IMR-90 (cell line): Measurements from ENCODE around the gene ABCG8. TPM values are rescaled to one million over a fixed set of nuclear protein-coding genes. Genes with fewer than 3 reads are reported as not detected.

ENCODE experiments used
- ATAC-seq: fragments of 200-7000 bp; cut with Tn5 transposase; 2 replicates; pipeline ENCODE4 v1.9.1; 2020; ENCODE audit warnings: low read depth, mild to moderate bottlenecking, moderate library complexity
- BruUV-seq: library from RNA; stranded (reverse); fragments of 400-500 nt; replicated peaks from 2 replicates; lab custom pipeline; 2021; lab: Mats Ljungman, UMichigan
- CTCF ChIA-PET: fragments of 300-600 bp; formaldehyde crosslinking; extraction: SDS; loops from one replicate; lab custom pipeline; 2021; ENCODE audit warnings: antibody characterized with exemption; lab: Yijun Ruan, JAX
- POLR2A ChIA-PET: fragments of 300-600 bp; sonication (Branson Sonifier 250); formaldehyde crosslinking; loops from one replicate; lab custom pipeline; 2022; ENCODE audit warnings: antibody characterized with exemption; ENCODE audit not compliant: unreplicated experiment; lab: Charles Lee
- DNase-seq: peaks from one replicate; pipeline ENCODE4 v3.0.0; 2013
- H2AFZ ChIP-seq: replicated peaks from 2 replicates; pipeline ENCODE3; 2013; ENCODE audit warnings: low read length, mild to moderate bottlenecking; ENCODE audit not compliant: poor library complexity
- H2AK5ac ChIP-seq: 2 replicates; pipeline ENCODE4 v1.6.1; 2013; ENCODE audit warnings: low read depth, low read length, inconsistent platforms
- H2AK9ac ChIP-seq: replicated peaks from 2 replicates; pipeline ENCODE3; 2013; ENCODE audit warnings: mild to moderate bottlenecking, low read depth, low read length, moderate library complexity; ENCODE audit not compliant: poor library complexity
- H2BK120ac ChIP-seq: 2 replicates; pipeline ENCODE4 v1.6.1; 2013; ENCODE audit warnings: low read depth, low read length, inconsistent platforms
- H2BK15ac ChIP-seq: 3 replicates; pipeline ENCODE4 v1.6.1; 2013; ENCODE audit warnings: low read depth, low read length, inconsistent platforms
- H2BK20ac ChIP-seq: 2 replicates; pipeline ENCODE4 v1.6.1; 2013; ENCODE audit warnings: low read depth, mild to moderate bottlenecking, inconsistent platforms, low read length, moderate library complexity
- H2BK5ac ChIP-seq: 2 replicates; pipeline ENCODE4 v1.6.1; 2013; ENCODE audit warnings: mild to moderate bottlenecking, low read depth, low read length, inconsistent platforms; ENCODE audit not compliant: poor library complexity, severe bottlenecking
- H3K14ac ChIP-seq: replicated peaks from 2 replicates; pipeline ENCODE4 v1.6.1; 2013; ENCODE audit warnings: low read depth, low read length, inconsistent platforms
- H3K18ac ChIP-seq: 2 replicates; pipeline ENCODE4 v1.6.1; 2013; ENCODE audit warnings: low read depth, low read length, control low read depth
- H3K23ac ChIP-seq: 2 replicates; pipeline ENCODE4 v1.6.1; 2013; ENCODE audit warnings: low read depth, low read length, inconsistent platforms
- H3K27ac ChIP-seq: 2 replicates; pipeline ENCODE4 v1.5.1; 2013; ENCODE audit warnings: mild to moderate bottlenecking, control low read depth, low read length; ENCODE audit not compliant: insufficient read depth
- H3K27me3 ChIP-seq: 2 replicates; pipeline ENCODE4 v1.6.1; 2013; ENCODE audit warnings: low read length; ENCODE audit not compliant: control insufficient read depth, insufficient read depth
- H3K36me3 ChIP-seq: 2 replicates; pipeline ENCODE4 v1.6.1; 2013; ENCODE audit warnings: low read length, mixed read lengths; ENCODE audit not compliant: control insufficient read depth, insufficient read depth
- H3K4ac ChIP-seq: 2 replicates; pipeline ENCODE4 v1.6.1; 2013; ENCODE audit warnings: low read depth, low read length, inconsistent platforms
- H3K4me1 ChIP-seq: 2 replicates; pipeline ENCODE4 v1.6.1; 2013; ENCODE audit warnings: low read length, mixed read lengths; ENCODE audit not compliant: control insufficient read depth, insufficient read depth
- H3K4me2 ChIP-seq: 2 replicates; pipeline ENCODE4 v1.6.1; 2013; ENCODE audit warnings: low read depth, mild to moderate bottlenecking, control low read depth, low read length, moderate library complexity
- H3K4me3 ChIP-seq: 2 replicates; pipeline ENCODE4 v1.5.1; 2013; ENCODE audit warnings: low read depth, mild to moderate bottlenecking, control low read depth, low read length, moderate library complexity; ENCODE audit not compliant: insufficient read depth
- H3K56ac ChIP-seq: 2 replicates; pipeline ENCODE4 v1.6.1; 2013; ENCODE audit warnings: low read length, inconsistent platforms; ENCODE audit not compliant: insufficient read depth; ENCODE audit errors: extremely low read depth
- H3K79me1 ChIP-seq, 2 experiments: 2 replicates each; pipeline ENCODE4 v1.6.1; 2013; ENCODE audit warnings: low read length in 2 of 2, inconsistent platforms in 1 of 2, low read depth in 1 of 2
- H3K9ac ChIP-seq: 2 replicates; pipeline ENCODE4 v1.6.1; 2013; ENCODE audit warnings: low read depth, low read length, control low read depth
- H3K9me1 ChIP-seq: 2 replicates; pipeline ENCODE4 v1.6.1; 2013; ENCODE audit warnings: low read length, inconsistent platforms; ENCODE audit not compliant: insufficient read depth
- H3K9me3 ChIP-seq: 2 replicates; pipeline ENCODE4 v1.6.1; 2013; ENCODE audit warnings: low read length; ENCODE audit not compliant: control insufficient read depth, insufficient read depth
- H4K20me1 ChIP-seq: 2 replicates; pipeline ENCODE4 v1.6.1; 2013; ENCODE audit warnings: low read length, inconsistent platforms; ENCODE audit not compliant: insufficient read depth
- H4K5ac ChIP-seq: 2 replicates; pipeline ENCODE4 v1.6.1; 2013; ENCODE audit warnings: mild to moderate bottlenecking, low read depth, low read length, control low read depth
- H4K8ac ChIP-seq, 2 experiments: 2 replicates each; pipeline ENCODE4 v1.6.1; 2013; ENCODE audit warnings: low read depth in 2 of 2, low read length in 2 of 2, control low read depth in 1 of 2, inconsistent platforms in 1 of 2
- H4K91ac ChIP-seq: 2 replicates; pipeline ENCODE4 v1.6.1; 2013; ENCODE audit warnings: low read depth, low read length, inconsistent platforms; ENCODE audit not compliant: insufficient read depth
- BHLHE40 ChIP-seq: fragments of 150-350 bp; IDR thresholded peaks from 2 replicates; pipeline ENCODE4 v1.6.1; 2016; ENCODE audit warnings: mild to moderate bottlenecking, low read depth, low read length
- CEBPB ChIP-seq: IDR thresholded peaks from 2 replicates; pipeline ENCODE4 v1.6.1; 2012; ENCODE audit warnings: low read depth, low read length, improper control_type of control experiment
- CHD1 ChIP-seq: IDR thresholded peaks from 2 replicates; pipeline ENCODE4 v1.6.1; 2012; ENCODE audit warnings: low read depth, low read length, improper control_type of control experiment
- FOS ChIP-seq: fragments of 150-350 bp; IDR thresholded peaks from 2 replicates; pipeline ENCODE4 v1.6.1; 2016; ENCODE audit warnings: low read depth, low read length
- MAFK ChIP-seq: IDR thresholded peaks from 2 replicates; pipeline ENCODE4 v1.6.1; 2012; ENCODE audit warnings: low read depth, low read length, improper control_type of control experiment
- MAZ ChIP-seq: IDR thresholded peaks from 2 replicates; pipeline ENCODE4 v1.6.1; 2012; ENCODE audit warnings: low read depth, mild to moderate bottlenecking, low read length, improper control_type of control experiment, moderate library complexity, borderline replicate concordance
- MXI1 ChIP-seq: IDR thresholded peaks from 2 replicates; pipeline ENCODE4 v1.6.1; 2012; ENCODE audit warnings: low read depth, mild to moderate bottlenecking, low read length, moderate library complexity, borderline replicate concordance
- NFE2L2 ChIP-seq: fragments of 150-350 bp; IDR thresholded peaks from 2 replicates; pipeline ENCODE4 v1.6.1; 2016; ENCODE audit warnings: low read depth, mild to moderate bottlenecking, low read length
- POLR2A ChIP-seq: IDR thresholded peaks from 2 replicates; pipeline ENCODE4 v1.6.1; 2012; ENCODE audit warnings: mild to moderate bottlenecking, low read depth, low read length
- RAD21 ChIP-seq: IDR thresholded peaks from 2 replicates; pipeline ENCODE4 v1.6.1; 2012; ENCODE audit warnings: low read length, improper control_type of control experiment
- RCOR1 ChIP-seq: IDR thresholded peaks from 2 replicates; pipeline ENCODE4 v1.6.1; 2012; ENCODE audit warnings: mild to moderate bottlenecking, low read length, improper control_type of control experiment; ENCODE audit not compliant: insufficient replicate concordance
- RFX5 ChIP-seq: IDR thresholded peaks from 2 replicates; pipeline ENCODE4 v1.8.0; 2012; ENCODE audit warnings: low read depth, mild to moderate bottlenecking, low read length, moderate library complexity
- SMC3 ChIP-seq: fragments of 150-350 bp; IDR thresholded peaks from 2 replicates; pipeline ENCODE4 v1.6.1; 2016; ENCODE audit warnings: low read depth, mild to moderate bottlenecking, antibody characterized with exemption, low read length, moderate library complexity
- WGBS, 2 experiments: methylation state at CpG; one replicate each; pipeline versions ENCODE4 v1.1.5 to v1.1.7; 2013; ENCODE audit warnings: missing lambda C conversion rate in 2 of 2; ENCODE audit not compliant: insufficient read length in 1 of 2; ENCODE audit errors: extremely low coverage in 2 of 2; 5-methylcytosine and 5-hydroxymethylcytosine counted together
- dilution Hi-C: fragments of 300-500 bp; cut with HindIII; formaldehyde crosslinking; loops from one replicate; pipeline ENCODE4 v1.14.3; 2018; ENCODE audit warnings: low sequenced_read_pairs; ENCODE audit not compliant: unreplicated experiment
- in situ Hi-C: fragments of 300-500 bp; cut with MboI; formaldehyde crosslinking; loops from 3 replicates; pipeline ENCODE4 v1.14.3; 2019; ENCODE audit warnings: low sequenced_read_pairs, inconsistent platforms, mixed read lengths
- intact Hi-C: fragments of 100-400 bp; cut with micrococcal nuclease; formaldehyde crosslinking; loops from 2 replicates; pipeline ENCODE4 v1.10.0; 2022
- polyA plus RNA-seq, 3 experiments: library from polyadenylated mRNA; depleted of rRNA; stranded (reverse); fragments of >200 nt; gene quantifications; 2 replicates each; pipeline ENCODE4 v1.2.3, GENCODE V29; 2012; ENCODE audit warnings: low replicate concordance in 1 of 3
- total RNA-seq: library from RNA; depleted of rRNA; stranded (reverse); fragments of >200 nt; gene quantifications from 2 replicates; pipeline ENCODE4 v1.2.3, GENCODE V29; 2012
- TF ChIP-seq, protein P1 (sequence below): conservative IDR thresholded peaks from 2 replicates; pipeline ENCODE4 v1.5.1; 2012; ENCODE audit warnings: mild to moderate bottlenecking, low read depth, low read length, improper control_type of control experiment
- TF ChIP-seq, protein P2 (sequence below): fragments of 150-350 bp; IDR thresholded peaks from 2 replicates; pipeline ENCODE4 v1.6.1; 2017; ENCODE audit warnings: mild to moderate bottlenecking, antibody characterized with exemption, low read length, low read depth
- TF ChIP-seq, protein P3 (sequence below): fragments of 150-350 bp; IDR thresholded peaks from 2 replicates; pipeline ENCODE4 v1.6.1; 2016; ENCODE audit warnings: low read depth, mild to moderate bottlenecking, low read length, moderate library complexity, borderline replicate concordance

The ABCG8 gene
- total and polyA plus RNA-seq, 2 of the 4 experiments (the other 2 are of a cell fraction) = not detected

DNA sequence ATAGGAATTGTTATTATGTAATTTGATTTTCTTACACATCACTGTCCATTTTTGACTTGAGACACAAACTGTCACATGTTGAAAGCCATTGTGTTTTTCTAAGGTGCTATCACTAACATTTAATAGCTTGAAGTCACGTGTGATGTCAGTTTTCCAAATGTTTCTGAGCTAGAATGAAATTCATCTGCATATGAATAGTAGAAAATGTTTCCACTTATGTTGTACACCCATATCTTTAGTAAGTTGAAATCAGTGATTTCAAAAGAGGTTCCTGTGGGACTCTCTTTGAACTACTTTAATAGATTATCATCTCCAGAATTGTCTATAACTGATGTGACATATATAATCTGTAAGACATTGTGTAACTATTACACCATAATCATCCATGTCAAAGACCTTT is 27.9 kb upstream of the ABCG8 start:
- Histone ChIP-seq H3K79me1 (no peaks in the 10 kb centered on the region), H4K91ac (no peak overlapping the region), H3K9ac (no peak overlapping the region), H3K23ac (no peak overlapping the region), H4K8ac (no peak overlapping the region), H3K56ac (no peak overlapping the region), H3K27ac (no peak overlapping the region), H3K9me3 (no peaks in the 10 kb centered on the region), H4K5ac (no peak overlapping the region), H2AK5ac (no peak overlapping the region), H2AFZ (no peak overlapping the region), H2BK20ac (no peak overlapping the region), H2BK15ac (no peak overlapping the region), H3K18ac (no peak overlapping the region), H3K36me3 (0 out of 2 replicates have a peak, but pooled peaks cover 4% of the 10 kb centered on the region), H4K20me1 (no peaks in the 10 kb centered on the region), H3K4ac (no peak overlapping the region), H3K4me1 (no peaks in the 10 kb centered on the region), H3K9me1 (no peaks in the 10 kb centered on the region), H3K4me2 (no peak overlapping the region), H3K27me3 (no peaks in the 10 kb centered on the region), H2BK5ac (no peak overlapping the region), H2AK9ac (no peak overlapping the region), H2BK120ac (no peak overlapping the region), H3K14ac (no peak overlapping the region), H3K4me3 (no peak overlapping the region)
- ATAC-seq (no peak), DNase-seq (no peak)
- no CpG with 5 or more reads among the region's 1 CpG for WGBS, 2 experiments
- intact Hi-C loops = no loop called here
- in situ Hi-C loops = no loop called here
- ChIA-PET POLR2A (no interaction called here), CTCF (no interaction called here)
- dilution Hi-C loops = no loop called here
- no peak for TF ChIP-seq MAFK
- no peak for TF ChIP-seq MXI1
- TF ChIP-seq, protein P1, sequence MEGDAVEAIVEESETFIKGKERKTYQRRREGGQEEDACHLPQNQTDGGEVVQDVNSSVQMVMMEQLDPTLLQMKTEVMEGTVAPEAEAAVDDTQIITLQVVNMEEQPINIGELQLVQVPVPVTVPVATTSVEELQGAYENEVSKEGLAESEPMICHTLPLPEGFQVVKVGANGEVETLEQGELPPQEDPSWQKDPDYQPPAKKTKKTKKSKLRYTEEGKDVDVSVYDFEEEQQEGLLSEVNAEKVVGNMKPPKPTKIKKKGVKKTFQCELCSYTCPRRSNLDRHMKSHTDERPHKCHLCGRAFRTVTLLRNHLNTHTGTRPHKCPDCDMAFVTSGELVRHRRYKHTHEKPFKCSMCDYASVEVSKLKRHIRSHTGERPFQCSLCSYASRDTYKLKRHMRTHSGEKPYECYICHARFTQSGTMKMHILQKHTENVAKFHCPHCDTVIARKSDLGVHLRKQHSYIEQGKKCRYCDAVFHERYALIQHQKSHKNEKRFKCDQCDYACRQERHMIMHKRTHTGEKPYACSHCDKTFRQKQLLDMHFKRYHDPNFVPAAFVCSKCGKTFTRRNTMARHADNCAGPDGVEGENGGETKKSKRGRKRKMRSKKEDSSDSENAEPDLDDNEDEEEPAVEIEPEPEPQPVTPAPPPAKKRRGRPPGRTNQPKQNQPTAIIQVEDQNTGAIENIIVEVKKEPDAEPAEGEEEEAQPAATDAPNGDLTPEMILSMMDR = no peak
- no peak for TF ChIP-seq RAD21
- TF ChIP-seq SMC3 = no peak
- TF ChIP-seq MAZ = no peak
- TF ChIP-seq, protein P2, sequence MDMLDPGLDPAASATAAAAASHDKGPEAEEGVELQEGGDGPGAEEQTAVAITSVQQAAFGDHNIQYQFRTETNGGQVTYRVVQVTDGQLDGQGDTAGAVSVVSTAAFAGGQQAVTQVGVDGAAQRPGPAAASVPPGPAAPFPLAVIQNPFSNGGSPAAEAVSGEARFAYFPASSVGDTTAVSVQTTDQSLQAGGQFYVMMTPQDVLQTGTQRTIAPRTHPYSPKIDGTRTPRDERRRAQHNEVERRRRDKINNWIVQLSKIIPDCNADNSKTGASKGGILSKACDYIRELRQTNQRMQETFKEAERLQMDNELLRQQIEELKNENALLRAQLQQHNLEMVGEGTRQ = no peak
- TF ChIP-seq BHLHE40 = no peak
- no peak for TF ChIP-seq RFX5
- TF ChIP-seq CEBPB = no peak
- TF ChIP-seq NFE2L2 = no peak
- TF ChIP-seq, protein P3, sequence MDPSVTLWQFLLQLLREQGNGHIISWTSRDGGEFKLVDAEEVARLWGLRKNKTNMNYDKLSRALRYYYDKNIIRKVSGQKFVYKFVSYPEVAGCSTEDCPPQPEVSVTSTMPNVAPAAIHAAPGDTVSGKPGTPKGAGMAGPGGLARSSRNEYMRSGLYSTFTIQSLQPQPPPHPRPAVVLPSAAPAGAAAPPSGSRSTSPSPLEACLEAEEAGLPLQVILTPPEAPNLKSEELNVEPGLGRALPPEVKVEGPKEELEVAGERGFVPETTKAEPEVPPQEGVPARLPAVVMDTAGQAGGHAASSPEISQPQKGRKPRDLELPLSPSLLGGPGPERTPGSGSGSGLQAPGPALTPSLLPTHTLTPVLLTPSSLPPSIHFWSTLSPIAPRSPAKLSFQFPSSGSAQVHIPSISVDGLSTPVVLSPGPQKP = no peak
- no peak for TF ChIP-seq CHD1
- TF ChIP-seq RCOR1 = no peak
- no peak for TF ChIP-seq FOS
- no peak for TF ChIP-seq POLR2A
- no TSS peak for BruUV-seq
